Caco-2 (cell line): ENCODE measurements around the gene BCL2. TPM values are rescaled to one million over a fixed set of nuclear protein-coding genes. Genes with fewer than 3 reads are reported as not detected.

Experiments
- BruUV-seq: library from RNA; stranded (reverse); fragments of 400-500 nt; replicated peaks from 2 replicates; lab custom pipeline; 2021; lab: Mats Ljungman, UMichigan
- CTCF ChIA-PET: fragments of 300-600 bp; sonication (Branson Sonifier 250); formaldehyde crosslinking; loops from one replicate; lab custom pipeline; 2022; ENCODE audit warnings: antibody characterized with exemption; lab: Charles Lee
- POLR2A ChIA-PET: fragments of 300-600 bp; sonication (Branson Sonifier 250); formaldehyde crosslinking; loops from one replicate; lab custom pipeline; 2022; ENCODE audit warnings: antibody characterized with exemption; lab: Charles Lee
- DNase-seq, 2 experiments: peaks; one replicate each; pipeline versions ENCODE4 v3.0.0 to v3.0.0-alpha.2; 2020 to 2022
- H3K27me3 ChIP-seq: replicated peaks from 2 replicates; pipeline ENCODE4 v1.6.0; 2011; ENCODE audit warnings: low read length; ENCODE audit not compliant: control insufficient read depth, insufficient read depth
- H3K36me3 ChIP-seq: 2 replicates; pipeline ENCODE4 v1.5.1; 2011; ENCODE audit warnings: low read length; ENCODE audit not compliant: control insufficient read depth, insufficient read depth
- H3K4me1 ChIP-seq: fragments of 250-450 bp; sonication (Bioruptor Pico); 2 replicates; pipeline ENCODE4 v1.5.1; 2020; ENCODE audit warnings: mild to moderate bottlenecking
- H3K4me3 ChIP-seq: 2 replicates; pipeline ENCODE4 v1.5.1; 2011; ENCODE audit warnings: low read depth, mild to moderate bottlenecking, control low read depth, low read length
- H3K9me3 ChIP-seq: fragments of 250-450 bp; sonication (Bioruptor Pico); 2 replicates; pipeline ENCODE4 v1.5.1; 2020; ENCODE audit warnings: mild to moderate bottlenecking, moderate library complexity
- H3K27ac Mint-ChIP-seq: one replicate; pipeline ENCODE4 v1.8.0; 2022; ENCODE audit warnings: mixed read lengths; ENCODE audit not compliant: unreplicated experiment
- H3K27me3 Mint-ChIP-seq: one replicate; pipeline ENCODE4 v1.8.0; 2022; ENCODE audit warnings: mixed read lengths; ENCODE audit not compliant: insufficient read depth, unreplicated experiment
- H3K36me3 Mint-ChIP-seq: one replicate; pipeline ENCODE4 v1.8.0; 2022; ENCODE audit warnings: mild to moderate bottlenecking, mixed read lengths; ENCODE audit not compliant: insufficient read depth, unreplicated experiment
- H3K4me1 Mint-ChIP-seq: one replicate; pipeline ENCODE4 v1.8.0; 2022; ENCODE audit warnings: low read depth, mixed read lengths; ENCODE audit not compliant: unreplicated experiment
- H3K4me3 Mint-ChIP-seq: one replicate; pipeline ENCODE4 v1.8.0; 2022; ENCODE audit warnings: mild to moderate bottlenecking, moderate library complexity, mixed read lengths; ENCODE audit not compliant: unreplicated experiment
- H3K9me3 Mint-ChIP-seq: one replicate; pipeline ENCODE4 v1.8.0; 2022; ENCODE audit warnings: mixed read lengths; ENCODE audit not compliant: unreplicated experiment
- CTCF ChIP-seq, 2 experiments: fragments of 200-600 bp in 1 of 2; IDR thresholded peaks; 1 replicate in 1 of 2; 2 replicates in 1 of 2; pipeline versions ENCODE4 v1.5.1 to v1.8.0; 2011 to 2022; ENCODE audit warnings: antibody characterized with exemption in 1 of 2, control low read depth in 1 of 2, inconsistent platforms in 1 of 2, low read depth in 1 of 2, low read length in 1 of 2, mild to moderate bottlenecking in 1 of 2, moderate library complexity in 1 of 2; ENCODE audit not compliant: insufficient read depth in 1 of 2, severe bottlenecking in 1 of 2, unreplicated experiment in 1 of 2
- intact Hi-C: fragments of 100-400 bp; cut with micrococcal nuclease; formaldehyde crosslinking; loops from one replicate; pipeline ENCODE4 v1.10.0; 2022; ENCODE audit not compliant: unreplicated experiment
- total RNA-seq: library from RNA; stranded (reverse); gene quantifications from 2 replicates; pipeline ENCODE4 v1.2.3, GENCODE V29; 2022

Gene BCL2
- total RNA-seq, 1 experiment from 2014 or later = 6.5 TPM

DNA sequence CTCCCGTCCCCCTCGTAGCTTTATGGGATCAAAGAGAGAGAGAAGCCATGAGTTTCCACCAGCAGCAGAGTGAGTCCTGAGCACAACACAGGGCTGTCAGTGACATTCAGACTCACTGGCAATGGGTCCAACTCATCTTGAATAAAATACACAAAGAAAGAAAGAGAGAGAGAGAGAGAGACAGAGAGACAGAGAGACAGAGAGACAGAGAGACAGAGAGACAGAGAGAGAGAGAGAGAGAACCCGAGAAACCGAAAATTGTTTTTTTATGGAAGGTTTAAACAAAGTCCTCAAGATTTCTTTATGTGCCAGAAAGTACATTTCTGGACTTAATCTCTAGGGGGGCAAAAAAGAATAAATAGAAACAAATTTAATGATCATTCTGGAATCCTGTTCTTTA is 11.5 kb upstream of the BCL2 start:
- peaks cover 10% of the 10 kb centered on the region for H3K36me3 Mint-ChIP-seq
- CTCF ChIA-PET = no interaction called here
- POLR2A ChIA-PET = no interaction called here

DNA sequence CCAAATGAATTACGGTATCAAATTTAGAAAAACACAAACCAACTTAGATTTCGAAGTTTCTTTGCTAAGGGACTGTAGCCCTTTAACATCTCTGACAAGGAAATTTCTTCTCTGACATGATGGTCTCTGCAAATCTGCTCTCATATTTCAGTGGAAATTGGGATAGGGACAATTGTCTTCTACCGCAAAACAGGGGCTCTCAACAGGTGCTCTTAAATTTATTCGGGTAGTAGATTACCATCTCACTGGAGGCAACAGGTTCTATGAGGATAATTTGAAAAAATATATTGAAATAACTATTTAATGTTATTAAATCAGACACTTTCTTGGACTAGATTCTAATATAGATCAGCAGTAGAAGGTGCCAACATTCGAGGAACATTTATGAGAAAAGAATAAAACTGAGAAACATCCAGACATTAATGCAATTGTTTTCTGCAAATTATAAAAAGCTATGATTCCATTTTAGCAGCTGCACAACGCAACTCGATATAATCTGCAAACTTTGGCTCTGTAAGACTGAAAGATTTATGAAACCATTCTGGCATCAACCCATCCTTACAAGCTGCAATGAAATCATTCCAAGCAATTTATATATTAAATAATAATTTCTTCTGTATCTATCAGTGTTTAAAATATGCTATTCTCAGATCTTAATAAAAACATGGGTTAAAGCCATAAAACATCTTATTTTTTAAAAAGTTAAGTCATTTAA is 10.0 kb upstream of the BCL2 start:
- no peaks in the 10 kb centered on the region for H3K27me3 Mint-ChIP-seq

More for the DNA sequence above, 11.5 kb upstream of the BCL2 start:
- no peaks in the 10 kb centered on the region for H3K27me3 ChIP-seq
- no peak overlapping the region for H3K4me3 ChIP-seq
- no peak for DNase-seq
- no peaks in the 10 kb centered on the region for H3K36me3 ChIP-seq
- Mint-ChIP-seq H3K4me1 (no peaks in the 10 kb centered on the region), H3K9me3 (no peaks in the 10 kb centered on the region), H3K27me3 (no peaks in the 10 kb centered on the region), H3K4me3 (no peak overlapping the region), H3K27ac (no peak overlapping the region)
- no TSS peak for BruUV-seq
- no peaks in the 10 kb centered on the region for H3K9me3 ChIP-seq
- intact Hi-C loops = no loop called here
- H3K4me1 ChIP-seq = no peaks in the 10 kb centered on the region
- TF ChIP-seq CTCF (IDR thresholded peaks at IDR 0.05; ENCODE audit: insufficient read depth in 1 of 2, low read depth in 1 of 2, low read length in 1 of 2, severe bottlenecking in 1 of 2, unreplicated experiment in 1 of 2) = no peak

GRCh38 chr18:63326011-63326410 is 6.4 kb upstream of the BCL2 start:
- Histone ChIP-seq H3K27me3 (no peaks in the 10 kb centered on the region), H3K36me3 (no peaks in the 10 kb centered on the region), H3K9me3 (no peaks in the 10 kb centered on the region), H3K4me3 (no peak overlapping the region), H3K4me1 (0 out of 2 replicates have a peak, but pooled peaks cover 3% of the 10 kb centered on the region)
- no peaks in the 10 kb centered on the region for H3K9me3 Mint-ChIP-seq
- DNase-seq = no peak
- CTCF ChIA-PET = no interaction called here
- no peaks in the 10 kb centered on the region for H3K36me3 Mint-ChIP-seq
- intact Hi-C loops = no loop called here
- POLR2A ChIA-PET = no interaction called here
- no peak for TF ChIP-seq CTCF (IDR thresholded peaks at IDR 0.05; ENCODE audit: insufficient read depth in 1 of 2, low read depth in 1 of 2, low read length in 1 of 2, severe bottlenecking in 1 of 2, unreplicated experiment in 1 of 2)
- BruUV-seq = no TSS peak
- H3K4me3 Mint-ChIP-seq = no peak overlapping the region
- no peak overlapping the region for H3K27ac Mint-ChIP-seq
- H3K27me3 Mint-ChIP-seq = no peaks in the 10 kb centered on the region
- peaks cover 7% of the 10 kb centered on the region for H3K4me1 Mint-ChIP-seq

More for the DNA sequence above, 10.0 kb upstream of the BCL2 start:
- H3K9me3 Mint-ChIP-seq = no peaks in the 10 kb centered on the region
- H3K4me1 Mint-ChIP-seq = no peaks in the 10 kb centered on the region
- H3K9me3 ChIP-seq = no peaks in the 10 kb centered on the region
- ChIA-PET POLR2A (no interaction called here), CTCF (no interaction called here)
- no peaks in the 10 kb centered on the region for H3K4me1 ChIP-seq
- H3K36me3 Mint-ChIP-seq = peaks cover 3% of the 10 kb centered on the region
- H3K27me3 ChIP-seq = no peaks in the 10 kb centered on the region
- no peak overlapping the region for H3K4me3 Mint-ChIP-seq
- intact Hi-C loops = no loop called here
- no peak for TF ChIP-seq CTCF (IDR thresholded peaks at IDR 0.05; ENCODE audit: insufficient read depth in 1 of 2, low read depth in 1 of 2, low read length in 1 of 2, severe bottlenecking in 1 of 2, unreplicated experiment in 1 of 2)
- no TSS peak for BruUV-seq
- no peak overlapping the region for H3K4me3 ChIP-seq
- DNase-seq = no peak
- H3K36me3 ChIP-seq = no peaks in the 10 kb centered on the region
- no peak overlapping the region for H3K27ac Mint-ChIP-seq
